AG04449 (cell line): ENCODE data around the gene ARL6IP4.

ENCODE experiments used
- CTCF ChIA-PET: fragments of 350-600 bp; formaldehyde crosslinking; extraction: SDS; loops from one replicate; lab custom pipeline; 2021; ENCODE audit warnings: antibody characterized with exemption; lab: Yijun Ruan, JAX
- POLR2A ChIA-PET: fragments of 400-600, 350-600 bp; formaldehyde crosslinking; extraction: SDS; loops from one replicate; lab custom pipeline; 2020; ENCODE audit warnings: antibody characterized with exemption, inconsistent platforms; lab: Yijun Ruan, JAX
- DNase-seq: peaks from one replicate; pipeline ENCODE4 v3.0.0-alpha.2; 2010; ENCODE audit warnings: low read depth, low spot score
- H3K4me3 ChIP-seq: 2 replicates; pipeline ENCODE4 v1.5.1; 2011; ENCODE audit warnings: low read depth, mild to moderate bottlenecking, control low read depth, low read length
- CTCF ChIP-seq: IDR thresholded peaks from one replicate; pipeline ENCODE4 v1.5.1; 2011; ENCODE audit warnings: mild to moderate bottlenecking, moderate library complexity, low read length, control low read depth, inconsistent platforms; ENCODE audit not compliant: insufficient read depth; ENCODE audit errors: missing control alignments

The ARL6IP4 gene

DNA sequence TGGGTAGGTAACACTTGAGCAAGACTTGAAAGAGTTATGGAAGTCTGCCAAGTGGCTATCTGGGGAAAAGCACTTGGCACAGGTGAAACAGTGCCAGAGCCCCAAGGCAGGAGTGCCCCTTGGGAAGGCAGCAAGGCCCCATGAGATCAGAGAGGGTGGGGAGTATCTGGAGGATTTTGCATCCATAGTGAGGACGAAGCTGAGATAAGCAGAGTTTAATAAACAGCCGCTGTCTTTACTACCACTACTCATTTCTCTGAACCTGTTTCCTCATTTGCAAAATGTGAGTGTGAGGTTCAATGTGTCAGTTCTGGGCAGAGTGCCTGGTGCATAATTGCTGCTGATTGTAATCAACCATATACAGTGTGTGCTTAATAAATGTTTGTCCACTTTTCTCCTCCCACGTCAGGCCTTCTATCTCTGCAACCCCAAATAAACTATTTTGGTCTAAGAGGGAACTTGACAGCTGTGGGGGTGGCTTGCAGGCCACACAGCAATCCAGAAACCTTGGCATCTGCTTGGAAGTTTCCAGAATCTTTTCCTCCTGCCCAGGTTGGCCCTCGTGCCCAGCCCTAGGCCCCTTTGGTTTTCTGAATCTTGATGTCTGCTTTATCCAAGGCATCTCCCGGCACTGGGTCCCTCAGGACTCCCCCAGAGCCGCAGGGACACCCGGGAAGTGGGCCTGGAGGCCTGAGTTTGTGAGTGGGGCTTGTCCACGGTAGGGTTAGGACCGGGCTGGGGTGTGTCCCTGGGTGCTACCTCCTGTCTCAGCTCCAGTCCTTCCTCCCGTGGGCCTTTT is 18.8 kb upstream of the ARL6IP4 start:
- TF ChIP-seq CTCF, result no peak
- DNase-seq, result no peak
- ChIA-PET POLR2A (no interaction called here), CTCF (interaction anchor here (0.8 to 3.6 kb wide), 6 partner anchors 9 to 277 kb away, joined by 3 to 40 read pairs (median 4); no protein-coding TSS in a partner anchor)
- H3K4me3 ChIP-seq, result no peak overlapping the region

- no peak for TF ChIP-seq CTCF
- ChIA-PET POLR2A (interaction anchor here (0.9 kb wide), 1 partner anchor 47 kb away, joined by 3 read pairs; no protein-coding TSS in a partner anchor), CTCF (interaction anchor here (0.7 to 3.6 kb wide), 5 partner anchors 11 to 274 kb away, joined by 4 to 40 read pairs (median 4); no protein-coding TSS in a partner anchor)
- no peak for DNase-seq
- H3K4me3 ChIP-seq, result no peak overlapping the region
Observed at GRCh38 chr12:122963941-122964265, 16.6 kb upstream of the ARL6IP4 start.

DNA sequence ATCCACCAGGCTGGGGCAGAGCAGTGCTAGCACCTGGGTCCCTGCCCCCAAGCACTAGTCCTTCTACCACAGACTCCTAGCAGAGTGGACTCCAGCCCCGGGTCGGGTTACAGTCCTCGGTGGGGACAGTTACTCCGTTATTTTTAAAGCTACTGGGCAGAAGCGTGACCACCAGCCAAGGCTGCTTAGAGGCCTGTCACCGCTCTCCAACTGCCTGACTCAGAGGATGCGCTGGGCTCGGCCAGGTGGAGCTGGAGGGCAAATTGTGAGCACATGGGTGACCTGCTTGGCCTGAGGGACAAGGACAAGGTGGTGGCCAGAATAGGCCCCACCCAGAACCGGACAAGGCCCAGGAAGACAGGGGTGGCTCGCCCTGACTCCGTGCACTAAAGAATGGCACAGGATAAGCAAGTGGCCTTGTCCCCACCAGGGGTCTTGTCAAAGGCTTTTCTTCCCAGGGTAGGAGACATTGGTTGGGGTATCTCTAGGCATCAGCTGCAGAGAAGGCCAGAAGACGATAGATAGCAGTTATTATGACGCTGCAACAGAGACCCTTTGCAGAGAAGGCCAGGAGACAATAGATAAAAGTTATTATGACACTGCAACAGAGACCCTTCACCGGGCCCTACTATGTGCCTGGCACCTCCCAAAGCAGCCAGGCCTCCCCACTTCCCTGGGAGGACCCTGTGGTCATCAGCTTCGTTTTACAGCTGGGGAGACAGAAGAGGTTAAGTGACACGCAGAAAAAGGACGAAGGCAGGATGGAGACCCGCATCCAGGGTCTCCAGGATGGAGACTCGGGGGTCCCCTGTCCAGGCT is 15.8 kb upstream of the ARL6IP4 start:
- CTCF ChIA-PET, result interaction anchor here (1.0 to 3.6 kb wide), 7 partner anchors 8 to 274 kb away, joined by 3 to 40 read pairs (median 5); no protein-coding TSS in a partner anchor
- DNase-seq, result no peak
- peak overlapping the region; percentile 88; the same call in 1 of the 2 replicates for H3K4me3 ChIP-seq
- POLR2A ChIA-PET, result interaction anchor here (0.9 to 2.3 kb wide), 3 partner anchors 10 to 268 kb away, joined by 3 to 14 read pairs (median 7); partner anchors contain the start of genes MPHOSPH9, MTRFR and OGFOD2
- TF ChIP-seq CTCF, result no peak

DNA sequence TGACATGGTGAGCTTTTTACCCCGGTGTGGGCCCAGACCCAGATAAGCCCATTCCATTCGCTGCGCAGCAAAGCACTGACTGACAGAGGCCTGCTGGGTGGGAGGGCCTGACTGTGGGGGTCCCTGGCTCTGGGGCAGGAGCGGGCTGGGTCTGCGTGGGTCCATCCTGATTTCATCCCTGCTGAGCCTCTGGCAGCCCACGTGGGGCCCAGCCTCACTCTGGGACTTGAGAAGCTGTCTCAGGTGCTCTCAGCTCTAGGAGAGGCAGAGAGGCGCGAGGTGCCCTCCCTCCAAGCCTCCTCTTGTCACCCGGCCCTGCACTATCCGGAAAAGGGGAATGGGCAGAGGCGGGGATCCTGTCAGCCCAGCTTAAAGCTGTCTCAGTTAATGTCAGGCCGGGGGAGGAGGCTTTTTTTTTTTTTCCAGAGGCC is 15.1 kb upstream of the ARL6IP4 start:
- CTCF ChIA-PET, result interaction anchor here (1.0 to 3.6 kb wide), 7 partner anchors 9 to 270 kb away, joined by 3 to 40 read pairs (median 5); no protein-coding TSS in a partner anchor
- POLR2A ChIA-PET, result interaction anchor here (1.7 to 2.3 kb wide), 2 partner anchors 9 to 268 kb away, joined by 7 to 14 read pairs; partner anchors contain the start of genes MPHOSPH9, MTRFR and OGFOD2

DNA sequence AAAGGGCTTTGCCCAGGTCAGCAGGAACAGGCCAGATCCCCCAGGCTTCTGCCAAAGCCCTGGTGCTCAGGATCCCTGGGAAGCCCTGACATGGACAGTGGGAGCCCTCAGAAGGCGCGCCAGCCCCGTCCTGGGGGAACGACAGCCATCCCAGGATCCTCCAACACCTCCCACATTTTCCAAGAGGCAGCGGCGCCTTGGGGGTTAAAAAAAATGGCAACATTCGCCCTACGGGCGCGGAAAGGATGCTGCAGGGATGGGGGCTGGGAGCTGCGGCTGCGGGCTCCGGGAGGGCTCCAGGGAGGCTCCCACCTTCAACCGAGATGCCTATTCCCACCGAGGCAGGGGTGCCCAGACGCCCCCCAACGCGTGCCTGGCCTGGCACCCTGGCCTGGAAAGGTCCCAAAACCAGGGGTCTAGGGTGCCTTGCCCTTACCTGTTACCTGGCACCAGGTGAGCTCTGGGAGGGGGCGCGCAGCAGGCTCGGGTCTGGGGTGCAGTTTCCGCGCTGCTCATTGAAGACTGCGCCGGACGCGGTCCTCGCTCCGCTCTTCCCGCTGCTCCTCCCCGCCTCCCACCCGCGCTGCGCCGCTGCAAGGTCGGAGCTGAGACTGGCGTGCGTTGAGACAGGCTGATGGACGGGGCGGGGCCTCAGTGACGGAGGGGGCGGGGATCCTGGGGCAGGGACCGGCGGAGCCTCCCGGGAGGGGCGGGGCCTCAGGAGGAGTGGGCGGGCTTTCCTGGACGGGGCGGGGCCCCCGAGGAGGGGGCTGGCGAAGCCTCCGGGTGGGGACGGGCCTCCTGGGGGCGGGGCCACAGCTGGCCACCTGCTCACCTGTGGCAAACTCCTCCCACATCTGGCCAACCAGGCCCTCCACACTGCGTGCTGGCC is 14.4 kb upstream of the ARL6IP4 start, which contains the start of gene ABCB9:
Gene ABCB9, minus strand, starts transcription at position 613 of the 892 bp plus-strand sequence. CDS start 6,228 bp downstream, outside the sequence.
- H3K4me3 ChIP-seq, result peak within 1 kb of the TSS; percentile 88
- DNase-seq, result no peak
- CTCF ChIA-PET, result interaction anchor here (1.0 to 3.5 kb wide), 6 partner anchors 10 to 272 kb away, joined by 3 to 18 read pairs (median 6); no protein-coding TSS in a partner anchor
- peak; percentile 12 for TF ChIP-seq CTCF
- POLR2A ChIA-PET, result interaction anchor here (0.7 to 2.3 kb wide), 8 partner anchors 9 to 267 kb away, joined by 3 to 14 read pairs (median 4); partner anchors contain the start of genes ARL6IP4, MPHOSPH9, MTRFR and OGFOD2

More for the DNA sequence above, 15.1 kb upstream of the ARL6IP4 start:
- peak overlapping the region; percentile 88 for H3K4me3 ChIP-seq
- no peak for DNase-seq
- no peak for TF ChIP-seq CTCF
